ENCODE data around the gene RTP3.
"Not testable (repeated sequence)": the region's sequence is repeated elsewhere in the genome, so short reads cannot be mapped to it uniquely, and the experiment has no call there.

The RTP3 gene

DNA sequence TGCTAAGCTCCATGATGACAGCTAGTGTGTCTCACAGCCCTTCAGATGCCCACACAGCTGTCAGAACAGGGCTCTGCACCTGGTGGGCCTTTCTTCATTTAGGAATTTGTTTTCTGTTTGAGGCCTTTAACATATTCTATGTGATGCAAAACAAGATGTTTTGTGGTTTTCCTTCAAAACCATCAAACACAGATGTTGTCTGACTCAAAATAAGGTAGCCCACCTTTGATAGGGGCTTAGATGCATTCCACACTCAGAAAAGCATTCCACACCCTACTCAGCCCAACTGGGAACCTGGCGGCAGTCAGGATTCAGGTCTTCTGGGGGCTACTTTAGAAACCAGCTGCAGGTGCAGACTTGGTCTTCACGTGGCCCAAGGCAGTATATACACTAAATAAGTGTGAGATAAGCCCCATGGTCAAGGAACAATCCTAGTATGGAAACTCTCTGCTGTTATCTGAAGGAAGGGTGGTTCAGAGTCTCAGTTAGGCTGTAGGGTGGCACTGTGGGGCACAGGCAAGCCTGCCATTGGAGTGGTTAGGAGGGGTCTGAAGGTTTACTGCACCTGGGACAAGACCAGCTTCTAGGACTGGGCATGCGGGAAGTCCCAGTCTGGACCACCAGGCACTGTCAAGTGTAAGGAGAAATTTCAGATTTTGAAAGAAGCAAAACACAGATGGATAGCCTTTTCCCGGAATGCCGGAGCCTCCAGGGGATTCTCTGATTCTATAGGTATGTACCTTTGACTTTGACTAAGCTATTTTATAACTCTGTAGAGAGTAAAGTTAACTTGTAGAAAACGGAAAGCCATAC lies 48.2 kb downstream of the RTP3 start:
- no peak for DNase-seq (ENCODE audit: low read depth, low spot score)

DNA sequence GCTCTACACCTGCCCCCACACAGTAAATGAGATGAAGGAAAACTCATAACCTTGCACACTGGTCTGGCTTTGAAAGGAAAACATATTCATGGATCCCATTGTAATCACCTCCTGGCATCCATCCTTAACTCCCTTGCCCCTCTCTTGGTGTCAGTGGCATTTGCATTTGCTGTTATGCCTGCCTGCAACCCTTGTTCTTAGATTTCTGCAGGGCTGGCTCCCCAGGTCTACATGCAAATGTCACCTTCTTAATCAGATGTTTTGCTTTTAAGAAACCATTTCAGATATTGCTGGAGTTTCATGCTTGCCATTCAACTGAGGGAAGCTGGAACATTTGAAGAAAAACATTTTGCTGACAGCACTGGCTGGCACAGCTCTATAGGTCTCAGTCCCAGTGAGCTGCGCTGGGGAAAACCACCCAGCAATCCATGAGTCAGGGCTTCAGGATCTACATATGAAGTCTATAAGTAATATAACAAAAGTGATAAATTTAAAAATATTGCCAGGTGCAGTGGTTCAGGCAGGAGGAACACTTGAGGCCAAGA lies 49.2 kb downstream of the RTP3 start:
- no peak for DNase-seq (ENCODE audit: low read depth, low spot score)

DNA sequence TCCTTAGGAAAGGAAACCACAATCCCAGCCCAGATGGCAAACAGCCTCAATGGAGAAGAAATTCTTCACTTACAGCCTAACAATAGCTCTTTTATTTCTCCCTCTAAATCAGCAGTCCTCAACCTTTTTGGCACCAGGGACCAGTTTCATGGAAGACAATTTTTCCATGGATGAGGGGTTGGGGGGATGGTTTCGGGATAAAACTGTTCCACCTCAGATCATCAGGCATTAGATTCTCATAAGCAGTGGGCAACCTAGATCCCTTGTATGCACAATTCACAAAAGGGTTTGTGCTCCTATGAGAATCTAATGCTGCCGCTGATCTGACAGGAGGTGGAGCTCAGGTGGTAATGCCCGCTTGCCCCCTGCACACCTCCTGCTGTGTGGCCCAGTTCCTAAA lies 50.8 kb downstream of the RTP3 start:
- not testable (repeated sequence) for DNase-seq (ENCODE audit: low read depth, low spot score)

DNA sequence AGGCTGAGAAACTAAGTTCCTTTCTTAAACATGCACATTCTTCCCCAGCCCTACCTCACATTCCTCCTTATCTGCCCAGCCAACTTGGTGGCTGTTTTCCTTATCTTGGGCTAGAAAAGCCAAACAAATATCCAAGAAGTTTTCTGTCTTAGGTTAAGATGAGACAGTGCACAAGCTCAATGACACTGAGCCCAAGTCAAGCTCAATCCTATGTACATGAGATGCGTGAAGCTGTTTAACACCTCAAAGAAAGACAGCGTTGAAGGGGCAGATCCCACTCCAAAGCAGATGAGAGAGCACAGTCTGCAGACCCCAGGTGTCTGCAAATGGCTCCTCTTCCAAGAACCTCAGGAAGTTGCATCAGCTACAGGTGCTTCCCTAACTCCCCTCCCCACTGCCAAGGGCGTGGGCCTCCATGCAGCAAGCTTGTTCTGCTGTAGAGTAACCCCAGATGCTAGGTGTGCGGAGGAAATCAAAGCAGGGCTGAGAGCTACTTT lies 51.7 kb downstream of the RTP3 start:
- DNase-seq (ENCODE audit: low read depth, low spot score) = no peak

DNA sequence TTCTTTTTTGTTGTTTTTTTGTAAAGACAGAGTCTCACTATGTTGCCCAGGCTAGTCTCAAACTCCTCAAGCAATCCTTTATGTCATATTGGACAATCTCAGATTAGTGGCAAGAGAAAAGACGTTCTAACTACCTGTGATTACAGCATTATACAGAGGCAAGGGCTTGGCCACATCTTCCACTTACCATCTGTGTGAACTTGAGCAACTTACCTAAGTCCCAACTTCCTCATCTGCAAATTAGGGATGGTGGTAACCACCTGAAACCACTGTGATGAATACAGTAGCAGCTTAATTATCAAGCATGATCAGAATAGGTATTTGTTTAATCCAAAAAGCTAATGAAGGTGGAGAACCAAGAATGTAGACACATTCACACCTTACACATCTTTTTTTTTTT lies 52.2 kb downstream of the RTP3 start:
- no peak for DNase-seq (ENCODE audit: low read depth, low spot score)

All from activated naive CD8-positive, alpha-beta T cell treated with anti-CD3 and anti-CD28 coated beads, Interleukin-2, amount 50 U/mL, for 16 hours (primary cell).